Suprapubic skin (tissue), 3 donors: ENCODE results near the gene SLC4A8.

Source experiments
- CTCF ChIP-seq, 2 donors: fragments of 200-600 bp in 1 of 2; fragments of 450-650 bp in 1 of 2; sonication (generic) in 1 of 2; IDR thresholded peaks; one replicate each; pipeline ENCODE4 v1.5.1; 2016 to 2019; ENCODE audit warnings: antibody characterized with exemption in 2 of 2, mild to moderate bottlenecking in 1 of 2, moderate library complexity in 1 of 2
- EP300 ChIP-seq: sonication (generic); formaldehyde crosslinking; IDR thresholded peaks from one replicate; pipeline ENCODE4 v1.6.1; 2017; ENCODE audit warnings: antibody characterized with exemption
- POLR2A ChIP-seq, 2 donors: fragments of 450-650 bp; IDR thresholded peaks; one replicate each; pipeline ENCODE4 v1.6.1; 2017; ENCODE audit warnings: antibody characterized with exemption in 2 of 2, mild to moderate bottlenecking in 2 of 2, moderate library complexity in 2 of 2

- no peak for TF ChIP-seq CTCF (IDR thresholded peaks at IDR 0.05)
- TF ChIP-seq POLR2A (IDR thresholded peaks at IDR 0.05): no peak
- no peak for TF ChIP-seq EP300
Measured at GRCh38 chr12:51450806-51451205, 26.2 kb downstream of the SLC4A8 start.
